Right cardiac atrium (tissue), 5 donors: ENCODE measurements around the gene MND1. TPM values are rescaled to one million over a fixed set of nuclear protein-coding genes. Genes with fewer than 3 reads are reported as not detected.

ENCODE experiments used
- ATAC-seq, 2 donors: fragments of 200-7000 bp; cut with Tn5 transposase; one replicate each; pipeline versions ENCODE4 v1.8.0 to v1.9.1; 2020; ENCODE audit warnings: moderate library complexity in 2 of 2, mild to moderate bottlenecking in 1 of 2
- DNase-seq, 3 donors: peaks; one replicate each; pipeline ENCODE4 v3.0.0-alpha.2; 2020
- H3K27ac ChIP-seq: one replicate; pipeline ENCODE4 v1.5.1; 2013; ENCODE audit warnings: mild to moderate bottlenecking, low read length, control low read depth, moderate library complexity
- H3K27me3 ChIP-seq: one replicate; pipeline ENCODE4 v1.6.1; 2013; ENCODE audit not compliant: control insufficient read depth, insufficient read depth
- H3K4me1 ChIP-seq: one replicate; pipeline ENCODE4 v1.6.1; 2013; ENCODE audit warnings: low read length; ENCODE audit not compliant: control insufficient read depth, insufficient read depth
- H3K4me3 ChIP-seq: one replicate; pipeline ENCODE4 v1.5.1; 2013; ENCODE audit warnings: low read length, control low read depth
- H3K9me3 ChIP-seq: one replicate; pipeline ENCODE4 v1.6.1; 2013; ENCODE audit warnings: low read length; ENCODE audit not compliant: control insufficient read depth
- WGBS: extraction: QIAGEN DNeasy Blood & Tissue Kit; methylation state at CpG from one replicate; pipeline ENCODE4 v1.1.7; 2013; 5-methylcytosine and 5-hydroxymethylcytosine counted together
- intact Hi-C, 4 donors: fragments of 100-400 bp; cut with DNase I; formaldehyde crosslinking; loops; one replicate each; pipeline versions ENCODE4 v1.11.0 to v1.14.0; 2022 to 2023
- long read RNA-seq, 4 donors: library from polyadenylated mRNA; unstranded; transcript quantifications; one replicate each; pipeline ENCODE4 v2.0.0, GENCODE V29; 2020 to 2021
- polyA plus RNA-seq: library from polyadenylated mRNA; stranded (reverse); fragments of 200-250 nt; gene quantifications from one replicate; pipeline ENCODE4 v1.2.3, GENCODE V29; 2013
- total RNA-seq, 4 donors: library from RNA; stranded (reverse); fragmentation: NEBNext Ultra II Directional; extraction: Animal tissue kit (Norgen Biotek cat#: 25700); gene quantifications; one replicate each; pipeline ENCODE4 v1.2.1, GENCODE V29; 2021
- donor health status: healthy with polysubstance abuse.
- donor health status: DM: no; HTN: yes; CAD: no.
- donor health status: DM: no; HTN: no; CAD: no.
- donor health status: DM: no; HTN: yes; CAD: no; lungs with severe emphysema.
- donor health status: DM: yes; HTN: yes; CAD: no.

Gene MND1
- under 1 TPM in 2 of 4 donors, not detected in 2; 0.41 to 0.54 TPM for total RNA-seq
- polyA plus RNA-seq: 0.20 TPM
- long read RNA-seq, donor 1: 0 reads
- long read RNA-seq, donor 2: 0 reads
- long read RNA-seq, donor 3: 0 reads
- long read RNA-seq, donor 4: 0 reads

GRCh38 chr4:153344131-153345011 lies at the start of gene MND1:
Gene MND1 (plus strand): TSS chr4:153344688. CDS start chr4:153344738, 50 bp downstream.
- DNase-seq (peak; percentile 84 to 94 (median 93)), ATAC-seq (peak; percentile 96 to 97)
- under 1% methylated on average over 86 of the region's 86 CpGs for WGBS
- H3K4me3 ChIP-seq: peak within 1 kb of the TSS; percentile 86
- no peaks in the 10 kb centered on the region for H3K4me1 ChIP-seq
- H3K9me3 ChIP-seq: no peaks in the 10 kb centered on the region
- intact Hi-C loops: loop anchor here (2.0 to 10.0 kb wide), 7 partner anchors 90 to 410 kb away; partner anchors contain the start of gene TMEM131L (in 1 of the 4)
- no peaks in the 10 kb centered on the region for H3K27me3 ChIP-seq
- no peak within 1 kb of the TSS for H3K27ac ChIP-seq

- Histone ChIP-seq H3K27ac (no peak overlapping the region), H3K27me3 (no peaks in the 10 kb centered on the region), H3K9me3 (no peaks in the 10 kb centered on the region), H3K4me3 (no peak overlapping the region), H3K4me1 (peaks cover 3% of the 10 kb centered on the region)
- intact Hi-C loops: no loop called here
- 96% methylated on average over 40 of the region's 40 CpGs for WGBS
- no peak for ATAC-seq
- DNase-seq: peak in 1 of 3 donors; percentile 40
These were observed 49.2 kb upstream of the MND1 start for GRCh38 chr4:153295131-153295755.

GRCh38 chr4:153296040-153296823 lies 48.3 kb upstream of the MND1 start:
- DNase-seq (peak in 2 of 3 donors; percentile 57 to 61), ATAC-seq (peak; percentile 17 to 55)
- intact Hi-C loops: no loop called here
- Histone ChIP-seq H3K27me3 (no peaks in the 10 kb centered on the region), H3K4me1 (peaks cover 3% of the 10 kb centered on the region), H3K9me3 (no peaks in the 10 kb centered on the region), H3K4me3 (no peak overlapping the region), H3K27ac (no peak overlapping the region)
- 70% methylated on average over 11 of the region's 11 CpGs for WGBS

GRCh38 chr4:153297116-153297515 lies 47.4 kb upstream of the MND1 start:
- Histone ChIP-seq H3K9me3 (no peaks in the 10 kb centered on the region), H3K4me1 (peaks cover 3% of the 10 kb centered on the region), H3K27ac (no peak overlapping the region), H3K27me3 (no peaks in the 10 kb centered on the region), H3K4me3 (no peak overlapping the region)
- DNase-seq (no peak), ATAC-seq (no peak)
- WGBS: 71% methylated on average over 8 of the region's 8 CpGs
- intact Hi-C loops: no loop called here

- intact Hi-C loops: loop anchor here in 1 of 4 donors (10.0 kb wide), 1 partner anchor 96 kb away; no protein-coding TSS in a partner anchor
- no peak overlapping the region for H3K4me3 ChIP-seq
- H3K27me3 ChIP-seq: no peaks in the 10 kb centered on the region
- no peak for ATAC-seq
- no peak overlapping the region for H3K27ac ChIP-seq
- WGBS: 96% methylated on average over 1 of the region's 1 CpG
- H3K9me3 ChIP-seq: no peaks in the 10 kb centered on the region
- no peak for DNase-seq
- H3K4me1 ChIP-seq: no peaks in the 10 kb centered on the region
These were observed 33.7 kb upstream of the MND1 start for GRCh38 chr4:153310793-153311192.

GRCh38 chr4:153314915-153315314 lies 29.6 kb upstream of the MND1 start:
- no peaks in the 10 kb centered on the region for H3K9me3 ChIP-seq
- no peak overlapping the region for H3K4me3 ChIP-seq
- no peak overlapping the region for H3K27ac ChIP-seq
- H3K4me1 ChIP-seq: no peaks in the 10 kb centered on the region
- intact Hi-C loops: loop anchor here (5.0 to 10.0 kb wide), 3 partner anchors 100 to 173 kb away; no protein-coding TSS in a partner anchor
- H3K27me3 ChIP-seq: no peaks in the 10 kb centered on the region
- WGBS: 94% methylated on average over 1 of the region's 1 CpG
- no peak for DNase-seq
- ATAC-seq: no peak

GRCh38 chr4:153318696-153319320 lies 25.7 kb upstream of the MND1 start:
- Histone ChIP-seq H3K4me3 (no peak overlapping the region), H3K27me3 (no peaks in the 10 kb centered on the region), H3K4me1 (no peaks in the 10 kb centered on the region), H3K9me3 (no peaks in the 10 kb centered on the region), H3K27ac (no peak overlapping the region)
- intact Hi-C loops: loop anchor here (2.0 to 10.0 kb wide), 5 partner anchors 104 to 177 kb away; no protein-coding TSS in a partner anchor
- DNase-seq: no peak
- ATAC-seq: peak; percentile 68 to 79
- 77% methylated on average over 2 of the region's 2 CpGs for WGBS

- Histone ChIP-seq H3K27me3 (no peaks in the 10 kb centered on the region), H3K4me1 (no peaks in the 10 kb centered on the region), H3K9me3 (no peaks in the 10 kb centered on the region), H3K27ac (no peak overlapping the region), H3K4me3 (no peak overlapping the region)
- ATAC-seq (no peak), DNase-seq (no peak)
- 77% methylated on average over 6 of the region's 6 CpGs for WGBS
- intact Hi-C loops: no loop called here
These were observed 21.7 kb upstream of the MND1 start for GRCh38 chr4:153322791-153323190.

- DNase-seq (no peak), ATAC-seq (no peak)
- intact Hi-C loops: no loop called here
- Histone ChIP-seq H3K9me3 (no peaks in the 10 kb centered on the region), H3K27ac (no peak overlapping the region), H3K4me3 (no peak overlapping the region), H3K27me3 (no peaks in the 10 kb centered on the region), H3K4me1 (no peaks in the 10 kb centered on the region)
- 92% methylated on average over 3 of the region's 3 CpGs for WGBS
These were observed 20.4 kb upstream of the MND1 start for GRCh38 chr4:153324046-153324445.

GRCh38 chr4:153325558-153325957 lies 18.9 kb upstream of the MND1 start:
- Histone ChIP-seq H3K27ac (no peak overlapping the region), H3K9me3 (no peaks in the 10 kb centered on the region), H3K27me3 (no peaks in the 10 kb centered on the region), H3K4me1 (no peaks in the 10 kb centered on the region), H3K4me3 (no peak overlapping the region)
- intact Hi-C loops: no loop called here
- DNase-seq: no peak
- no peak for ATAC-seq
- WGBS: 93% methylated on average over 2 of the region's 2 CpGs
